IPS DF 6.9 (cell line): ENCODE results near the gene ADCY10.

Experiments used
- DNase-seq: peaks from one replicate; pipeline ENCODE4 v3.0.0-alpha.2; 2013; ENCODE audit warnings: low read depth, low spot score
- H3K27ac ChIP-seq: one replicate; pipeline ENCODE4 v1.5.1; 2013; ENCODE audit warnings: low read length, control low read depth
- H3K27me3 ChIP-seq: 2 replicates; pipeline ENCODE4 v1.6.1; 2013; ENCODE audit warnings: mild to moderate bottlenecking, low read length; ENCODE audit not compliant: control insufficient read depth, insufficient read depth
- H3K36me3 ChIP-seq: 2 replicates; pipeline ENCODE4 v1.6.1; 2013; ENCODE audit warnings: low read length; ENCODE audit not compliant: control insufficient read depth, insufficient read depth
- H3K4me1 ChIP-seq: 2 replicates; pipeline ENCODE4 v1.6.1; 2013; ENCODE audit warnings: low read length; ENCODE audit not compliant: control insufficient read depth, insufficient read depth
- H3K4me3 ChIP-seq: 2 replicates; pipeline ENCODE4 v1.5.1; 2013; ENCODE audit warnings: mild to moderate bottlenecking, low read length
- H3K9me3 ChIP-seq: 2 replicates; pipeline ENCODE4 v1.6.1; 2013; ENCODE audit warnings: low read length, inconsistent platforms; ENCODE audit not compliant: control insufficient read depth, insufficient read depth
- WGBS: extraction: QIAGEN DNeasy Blood & Tissue Kit; methylation state at CpG from one replicate; pipeline ENCODE4 v1.1.7; 2013; ENCODE audit warnings: mixed read lengths, missing lambda C conversion rate; ENCODE audit not compliant: insufficient read length, insufficient coverage; 5-methylcytosine and 5-hydroxymethylcytosine counted together

Gene ADCY10

DNA sequence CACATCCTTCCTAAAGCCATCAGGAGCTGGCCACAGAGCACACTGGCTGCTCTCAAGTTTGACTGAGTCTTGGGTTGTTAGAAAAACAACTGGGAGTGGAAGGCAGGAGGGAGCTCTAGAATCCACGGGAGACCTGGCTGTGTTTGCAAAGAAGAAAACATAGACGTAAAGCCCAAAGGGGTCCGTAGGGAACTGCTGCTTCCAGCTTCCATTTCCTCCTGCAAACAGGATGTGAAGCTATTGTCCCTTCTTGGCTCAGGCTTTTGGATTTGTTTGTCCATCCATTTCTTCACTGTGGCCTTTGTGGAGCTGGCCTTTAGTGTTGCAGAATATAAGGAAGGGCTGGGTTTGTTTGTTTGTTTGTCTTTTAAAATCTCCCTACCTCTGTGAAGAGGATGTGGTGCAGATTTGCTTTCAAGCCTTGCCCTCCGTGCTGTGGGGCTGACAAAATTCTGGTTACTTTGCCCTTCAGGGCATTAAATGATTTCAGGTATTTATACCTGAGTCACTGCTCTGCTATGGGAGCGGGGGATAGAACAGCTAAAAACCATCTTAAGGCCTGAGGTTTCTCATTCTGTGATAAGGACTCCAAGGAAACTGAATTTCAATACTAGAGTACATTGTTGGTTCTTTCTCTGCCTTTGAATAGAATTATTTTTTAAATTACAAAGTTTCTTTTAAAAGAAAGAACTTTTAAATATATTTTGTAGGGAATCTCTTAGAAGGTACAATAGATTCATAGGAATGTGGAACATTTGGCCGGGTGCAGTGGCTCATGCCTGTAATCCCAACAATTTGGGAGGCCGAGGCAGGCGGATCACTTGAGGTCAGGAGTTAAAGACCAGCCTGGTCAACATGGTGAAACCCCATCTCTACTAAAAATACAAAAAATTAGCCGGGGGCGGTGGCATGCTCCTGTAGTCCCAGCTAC lies 117.9 kb downstream of the ADCY10 start:
- H3K27ac ChIP-seq: no peak overlapping the region
- no peak overlapping the region for H3K4me3 ChIP-seq
- WGBS: no CpG with 5 or more reads among the region's 10 CpGs
- H3K27me3 ChIP-seq: no peaks in the 10 kb centered on the region
- no peaks in the 10 kb centered on the region for H3K9me3 ChIP-seq
- no peak for DNase-seq
- H3K4me1 ChIP-seq: peaks cover 4% of the 10 kb centered on the region
- no peaks in the 10 kb centered on the region for H3K36me3 ChIP-seq

- H3K27me3 ChIP-seq: no peaks in the 10 kb centered on the region
- peaks cover 4% of the 10 kb centered on the region for H3K4me1 ChIP-seq
- WGBS: no CpG with 5 or more reads among the region's 1 CpG
- H3K4me3 ChIP-seq: no peak overlapping the region
- H3K9me3 ChIP-seq: no peaks in the 10 kb centered on the region
- DNase-seq: no peak
- H3K36me3 ChIP-seq: no peaks in the 10 kb centered on the region
- H3K27ac ChIP-seq: no peak overlapping the region
Observed at GRCh38 chr1:167794043-167794442, 119.9 kb downstream of the ADCY10 start.

DNA sequence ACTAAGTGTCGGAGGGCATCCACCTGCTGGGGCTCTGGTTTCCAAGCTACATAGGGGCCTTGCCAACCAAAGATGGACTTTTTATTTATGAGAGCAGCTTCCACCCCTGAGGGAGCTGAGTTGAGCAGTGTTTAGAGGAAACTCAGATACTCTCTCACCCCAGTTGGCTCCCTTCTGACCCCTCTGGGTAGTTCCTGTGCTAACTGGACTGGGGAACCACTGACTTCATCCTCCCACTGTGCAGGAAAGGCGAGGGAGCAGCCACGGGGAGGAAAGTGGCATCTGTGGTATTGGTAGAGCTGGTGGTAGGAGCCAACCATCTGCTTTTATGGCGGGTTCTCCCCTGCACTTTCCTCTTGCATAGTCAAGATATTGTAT lies 121.8 kb downstream of the ADCY10 start:
- no CpG with 5 or more reads among the region's 4 CpGs for WGBS
- no peaks in the 10 kb centered on the region for H3K9me3 ChIP-seq
- no peak overlapping the region for H3K4me3 ChIP-seq
- no peak overlapping the region for H3K27ac ChIP-seq
- H3K36me3 ChIP-seq: 0 out of 2 replicates have a peak, but pooled peaks cover 2% of the 10 kb centered on the region
- no peaks in the 10 kb centered on the region for H3K27me3 ChIP-seq
- no peak for DNase-seq
- H3K4me1 ChIP-seq: peaks cover 4% of the 10 kb centered on the region

DNA sequence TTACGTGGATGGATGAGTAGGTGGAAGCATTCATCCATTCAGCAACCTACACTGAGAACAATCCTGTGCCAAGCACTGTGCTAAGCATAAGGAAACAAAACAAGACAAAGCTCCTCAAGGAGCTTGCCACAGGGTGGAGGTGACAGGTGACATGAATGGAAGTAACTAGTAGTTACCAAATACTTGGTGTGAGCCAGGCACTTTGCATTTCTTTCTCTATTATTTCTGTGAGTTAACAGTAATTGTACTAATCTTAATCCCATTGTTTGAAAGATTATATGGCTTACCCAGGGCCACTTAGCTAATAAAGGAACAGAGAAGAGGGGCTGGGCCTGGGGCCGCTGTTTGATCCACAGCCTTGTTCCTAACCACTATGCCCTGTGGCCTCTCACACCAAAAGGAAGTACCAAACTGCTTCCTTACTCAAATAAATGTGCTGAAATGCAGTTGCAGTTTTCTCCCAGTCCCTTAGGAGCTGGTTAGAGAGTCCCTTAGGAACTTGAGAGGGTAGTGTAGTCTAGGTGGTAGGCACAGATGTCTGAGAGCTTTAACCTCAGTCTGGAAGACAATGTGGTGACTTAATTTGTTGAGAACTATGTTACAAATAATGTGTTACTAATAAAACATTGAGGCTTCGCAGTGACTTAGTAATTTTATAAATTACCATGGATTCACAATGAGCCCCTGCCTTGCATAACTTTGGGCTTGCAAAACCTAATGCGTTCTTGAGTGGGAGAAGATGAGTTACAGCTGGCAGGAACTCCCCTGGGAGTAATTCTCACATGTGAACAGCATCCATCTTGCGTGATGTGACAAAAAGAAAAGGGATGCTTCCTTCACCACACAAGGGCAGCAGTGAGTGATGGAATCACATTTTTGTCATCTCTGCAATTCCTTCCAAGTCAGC lies 122.4 kb downstream of the ADCY10 start:
- no CpG with 5 or more reads among the region's 5 CpGs for WGBS
- DNase-seq: no peak

DNA sequence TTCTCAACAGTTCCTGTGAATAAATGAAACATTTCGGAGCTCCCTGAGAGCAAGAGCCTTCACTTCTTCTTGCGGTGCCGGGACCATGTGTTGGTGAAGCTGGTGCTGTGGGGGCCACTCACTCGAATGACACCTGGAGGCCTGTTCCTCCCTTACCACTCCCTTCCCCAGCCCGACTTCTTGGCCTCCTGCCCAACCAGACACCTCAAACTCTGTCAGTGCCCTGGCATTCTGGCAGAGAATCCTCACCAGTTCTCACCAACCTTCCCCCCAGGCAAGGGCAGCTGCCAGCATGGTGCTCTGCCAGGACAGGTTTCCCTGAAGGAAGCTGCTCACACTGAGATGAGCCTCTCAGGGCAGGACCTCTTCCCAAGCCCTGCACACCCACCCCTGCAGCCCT lies 123.8 kb downstream of the ADCY10 start:
- no CpG with 5 or more reads among the region's 5 CpGs for WGBS
- Histone ChIP-seq H3K4me3 (no peak overlapping the region), H3K27ac (no peak overlapping the region), H3K27me3 (no peaks in the 10 kb centered on the region), H3K4me1 (no peaks in the 10 kb centered on the region), H3K36me3 (0 out of 2 replicates have a peak, but pooled peaks cover 2% of the 10 kb centered on the region), H3K9me3 (no peaks in the 10 kb centered on the region)
- no peak for DNase-seq

More for the DNA sequence above, 122.4 kb downstream of the ADCY10 start:
- no peaks in the 10 kb centered on the region for H3K27me3 ChIP-seq
- H3K27ac ChIP-seq: no peak overlapping the region
- no peak overlapping the region for H3K4me3 ChIP-seq
- peaks cover 4% of the 10 kb centered on the region for H3K4me1 ChIP-seq
- H3K36me3 ChIP-seq: 0 out of 2 replicates have a peak, but pooled peaks cover 2% of the 10 kb centered on the region
- H3K9me3 ChIP-seq: no peaks in the 10 kb centered on the region

DNA sequence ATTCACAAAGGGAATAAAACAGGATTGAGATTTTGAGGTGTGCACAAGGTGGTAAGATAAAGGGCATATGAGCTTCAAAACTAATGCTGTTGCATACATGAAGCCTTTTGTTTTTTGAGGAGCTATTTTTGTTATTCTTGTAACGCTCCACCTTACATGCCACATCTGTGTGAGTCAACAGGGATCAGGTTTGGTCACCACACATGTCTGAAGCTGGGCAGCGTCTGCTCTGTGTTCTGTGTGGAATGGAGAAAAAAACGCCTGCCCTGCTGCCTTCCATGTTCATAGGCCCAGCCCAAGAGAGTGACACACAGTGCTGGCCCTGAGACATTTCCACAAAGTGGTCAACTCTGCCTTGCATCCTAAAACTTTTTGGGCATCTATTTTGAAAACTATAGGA lies 124.4 kb downstream of the ADCY10 start:
- Histone ChIP-seq H3K27me3 (no peaks in the 10 kb centered on the region), H3K27ac (no peak overlapping the region), H3K9me3 (no peaks in the 10 kb centered on the region), H3K4me1 (no peaks in the 10 kb centered on the region), H3K36me3 (0 out of 2 replicates have a peak, but pooled peaks cover 2% of the 10 kb centered on the region), H3K4me3 (no peak overlapping the region)
- no CpG with 5 or more reads among the region's 3 CpGs for WGBS
- no peak for DNase-seq

- H3K27me3 ChIP-seq: no peaks in the 10 kb centered on the region
- no CpG with 5 or more reads among the region's 5 CpGs for WGBS
- H3K4me1 ChIP-seq: no peaks in the 10 kb centered on the region
- H3K4me3 ChIP-seq: no peak overlapping the region
- no peak overlapping the region for H3K27ac ChIP-seq
- H3K36me3 ChIP-seq: 0 out of 2 replicates have a peak, but pooled peaks cover 2% of the 10 kb centered on the region
- no peak for DNase-seq
- H3K9me3 ChIP-seq: no peaks in the 10 kb centered on the region
Observed at GRCh38 chr1:167786502-167786901, 127.4 kb downstream of the ADCY10 start.

DNA sequence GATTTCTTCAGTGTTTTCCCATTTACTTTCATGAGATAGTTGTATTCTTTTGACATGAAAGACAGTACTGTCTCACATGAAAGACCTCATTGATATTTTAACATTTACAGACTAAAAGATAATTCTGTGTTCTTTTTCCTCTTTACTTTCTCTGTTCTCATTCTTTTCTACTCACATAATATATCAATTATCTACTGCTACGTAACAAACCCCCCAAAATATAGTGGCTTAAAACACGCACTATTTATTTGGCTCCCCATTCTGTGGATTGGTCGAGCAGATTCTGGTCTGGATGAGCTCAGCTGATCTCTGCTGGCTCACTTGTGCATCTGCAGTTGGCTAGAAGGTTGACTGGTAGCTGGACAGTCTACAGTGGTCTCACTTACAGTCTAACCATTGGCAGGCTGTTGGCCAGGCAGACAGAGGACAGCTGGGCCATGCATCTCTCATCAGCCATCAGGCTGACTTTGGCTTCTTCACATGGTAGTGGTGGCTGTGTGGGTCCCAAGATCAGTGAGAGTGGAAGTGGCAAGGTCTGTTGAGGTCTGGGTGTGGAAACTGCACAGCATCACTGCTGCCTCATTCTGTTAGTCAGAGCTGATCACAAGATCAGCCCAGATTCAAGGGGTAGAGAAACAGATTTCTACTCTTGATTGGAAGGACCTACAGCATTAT lies 128.9 kb downstream of the ADCY10 start:
- Histone ChIP-seq H3K4me1 (no peaks in the 10 kb centered on the region), H3K27ac (no peak overlapping the region), H3K27me3 (no peaks in the 10 kb centered on the region), H3K4me3 (no peak overlapping the region), H3K36me3 (0 out of 2 replicates have a peak, but pooled peaks cover 2% of the 10 kb centered on the region), H3K9me3 (no peaks in the 10 kb centered on the region)
- DNase-seq: no peak
- WGBS: 100% methylated on average over 2 of the region's 3 CpGs

GRCh38 chr1:167782946-167783345 lies 131.0 kb downstream of the ADCY10 start:
- H3K36me3 ChIP-seq: 0 out of 2 replicates have a peak, but pooled peaks cover 2% of the 10 kb centered on the region
- no peak for DNase-seq
- no peaks in the 10 kb centered on the region for H3K27me3 ChIP-seq
- no peaks in the 10 kb centered on the region for H3K9me3 ChIP-seq
- H3K4me1 ChIP-seq: no peaks in the 10 kb centered on the region
- no peak overlapping the region for H3K27ac ChIP-seq
- H3K4me3 ChIP-seq: no peak overlapping the region
- no CpG with 5 or more reads among the region's 1 CpG for WGBS

GRCh38 chr1:167781558-167781957 lies 132.4 kb downstream of the ADCY10 start:
- Histone ChIP-seq H3K27ac (no peak overlapping the region), H3K9me3 (no peaks in the 10 kb centered on the region), H3K4me3 (no peak overlapping the region), H3K4me1 (no peaks in the 10 kb centered on the region), H3K36me3 (peaks cover 2% of the 10 kb centered on the region; the same call in 1 of the 2 replicates), H3K27me3 (no peaks in the 10 kb centered on the region)
- WGBS: no CpG with 5 or more reads among the region's 2 CpGs
- no peak for DNase-seq
